Suppressor macrophage treated with lipopolysaccharide for 4 hours (primary cell): ENCODE data around the gene BCCIP.

Source experiments
- DNase-seq: peaks from one replicate; pipeline ENCODE4 v3.0.0-alpha.2; 2020

The BCCIP gene

DNA sequence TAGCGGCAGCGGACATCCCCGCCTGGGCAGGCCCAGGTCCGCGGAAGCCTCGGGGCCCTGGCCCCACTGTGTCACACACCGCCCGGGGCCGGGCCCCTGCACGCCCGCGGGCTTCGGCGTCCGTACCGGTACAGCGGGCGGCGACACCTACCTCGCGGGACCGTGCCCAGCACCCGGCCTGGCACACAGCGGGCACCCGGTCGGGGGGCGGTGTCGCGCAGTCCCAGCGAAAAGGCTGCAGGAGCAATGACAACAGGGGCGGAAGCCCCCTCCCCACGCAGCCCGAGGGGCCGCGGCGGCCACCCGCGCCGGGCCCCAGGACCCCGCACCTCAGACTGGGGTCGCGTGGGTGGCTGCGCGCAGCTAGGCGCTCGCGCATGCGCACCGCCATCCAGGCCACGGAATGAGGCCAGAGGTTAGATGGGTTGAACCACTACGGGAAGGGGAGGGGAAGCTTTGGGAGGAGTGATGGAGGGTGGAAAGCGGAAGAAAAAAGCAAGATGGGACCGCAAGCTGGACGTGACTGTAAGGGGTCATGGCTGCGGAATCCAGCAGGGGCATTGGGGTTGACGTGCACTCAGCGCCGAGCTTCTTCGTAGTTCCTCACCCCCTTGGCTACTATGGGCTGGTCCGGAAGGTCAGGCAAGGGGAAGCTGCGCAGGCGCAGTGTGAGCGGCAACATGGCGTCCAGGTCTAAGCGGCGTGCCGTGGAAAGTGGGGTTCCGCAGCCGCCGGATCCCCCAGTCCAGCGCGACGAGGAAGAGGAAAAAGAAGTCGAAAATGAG lies at the start of gene BCCIP, which contains the start of gene UROS:
Gene BCCIP, plus strand, starts transcription at position 669 of the 785 bp plus-strand sequence. Its CDS starts 12 bp downstream, at position 681.
Gene UROS, minus strand, starts transcription at position 381 of the 785 bp plus-strand sequence. CDS start 6,759 bp downstream, outside the sequence.
- DNase-seq: peak; percentile 96

DNA sequence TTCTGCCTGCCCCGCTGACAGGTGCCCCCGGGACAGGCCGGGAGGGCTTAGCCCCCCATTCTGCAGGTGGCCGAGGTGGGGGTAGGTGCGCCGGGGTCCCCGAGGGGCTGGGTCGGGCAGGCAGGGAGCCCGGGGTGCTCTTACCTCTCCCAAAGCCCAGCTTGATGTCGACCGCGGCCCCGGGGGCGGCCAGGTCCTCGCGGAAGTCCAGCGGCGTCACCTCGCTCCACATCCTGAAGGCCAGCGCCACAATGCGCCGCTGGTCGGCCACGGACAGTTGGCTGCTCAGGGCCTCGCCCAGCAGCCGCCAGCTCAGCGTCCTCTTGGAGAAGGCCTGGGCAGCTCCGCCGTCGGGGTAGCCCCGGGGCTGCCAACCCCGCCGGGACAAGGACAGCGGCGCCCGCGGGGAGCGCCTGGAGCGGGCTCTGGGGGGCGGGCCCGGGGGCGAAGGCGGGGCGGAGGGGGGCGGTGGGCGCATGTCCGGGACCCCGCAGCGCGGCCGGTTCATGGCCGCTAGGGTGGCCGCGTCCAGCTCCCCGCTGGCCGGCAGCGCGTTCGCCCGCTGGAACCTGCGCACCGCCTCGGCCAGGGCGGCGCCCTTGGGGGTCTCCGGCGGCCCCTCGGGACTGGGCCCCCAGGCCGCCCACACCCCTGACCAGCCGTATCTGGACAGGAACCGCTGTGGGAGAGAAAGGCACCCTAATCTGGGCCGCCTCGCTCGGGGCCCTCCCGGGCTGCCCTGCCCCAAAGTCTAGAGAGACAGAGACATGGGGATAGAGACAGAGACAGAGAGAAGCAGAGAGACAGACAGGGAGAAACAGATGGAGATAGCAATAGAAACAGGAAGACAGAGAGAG lies 49.4 kb upstream of the BCCIP start:
- DNase-seq: no peak

DNA sequence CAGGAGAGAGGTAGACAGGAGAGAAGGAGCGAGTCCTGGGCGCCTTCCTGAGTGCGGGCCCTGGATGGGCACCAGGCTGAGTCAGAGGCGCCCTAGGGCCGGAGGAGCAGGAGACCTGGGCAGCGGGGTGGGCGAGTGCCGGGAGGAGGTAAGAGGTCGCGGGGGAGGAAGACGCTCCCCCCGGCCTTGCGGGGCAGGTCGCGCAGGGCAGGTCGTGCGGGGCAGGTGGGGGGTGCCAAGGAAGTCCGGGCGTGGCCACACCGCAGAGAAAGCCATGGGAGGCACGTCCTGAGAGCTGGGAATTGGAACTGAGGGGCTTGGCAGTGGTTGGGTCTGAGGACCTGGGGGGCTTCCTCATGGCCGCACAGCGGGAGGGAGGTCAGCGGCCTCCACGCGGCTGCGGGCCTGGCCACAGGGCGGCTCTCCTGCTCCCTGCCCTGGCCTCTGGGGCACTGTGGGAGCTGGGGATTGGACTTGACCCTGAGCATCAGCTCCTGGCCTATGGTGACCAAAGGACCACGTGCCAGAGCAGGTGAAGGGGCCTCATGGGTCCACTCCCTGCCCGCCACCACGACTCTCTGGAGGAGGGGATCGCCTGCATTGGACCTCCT lies 48.7 kb upstream of the BCCIP start:
- no peak for DNase-seq

DNA sequence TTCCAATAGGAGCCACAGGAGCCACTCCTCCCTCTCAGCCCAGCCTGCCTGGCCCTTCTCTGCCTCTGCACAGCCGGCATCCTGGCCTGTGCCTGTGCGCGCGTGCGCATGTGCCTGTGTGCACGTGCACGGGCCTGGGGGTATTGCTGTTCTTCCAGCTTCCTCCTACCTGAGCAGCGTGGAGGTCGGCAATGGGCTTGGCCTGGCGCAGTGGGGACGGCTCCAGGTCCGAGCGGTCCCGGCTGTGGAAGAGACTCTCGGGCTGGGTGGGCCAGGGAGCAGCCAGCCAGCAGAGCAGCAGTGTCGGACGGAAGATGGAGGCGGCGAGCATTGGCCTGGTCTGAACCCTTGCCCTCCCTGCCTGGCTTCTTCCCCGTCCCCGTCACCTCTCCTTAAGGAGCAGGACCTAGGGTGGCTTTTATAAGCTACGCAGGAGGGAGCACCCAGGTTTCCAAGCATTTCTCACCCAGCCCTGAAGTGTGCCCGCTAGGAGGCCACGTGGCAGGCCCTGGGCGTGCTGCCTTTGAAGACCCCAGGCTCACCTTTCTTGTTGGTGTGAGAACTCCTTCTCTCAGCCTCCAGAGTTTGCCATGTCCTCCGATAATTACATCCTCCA lies 47.7 kb upstream of the BCCIP start, which contains the start of gene MMP21:
Gene MMP21, minus strand, starts transcription at position 331 of the 616 bp plus-strand sequence. Its CDS starts 0 bp downstream, at position 331.
- no peak for DNase-seq

DNA sequence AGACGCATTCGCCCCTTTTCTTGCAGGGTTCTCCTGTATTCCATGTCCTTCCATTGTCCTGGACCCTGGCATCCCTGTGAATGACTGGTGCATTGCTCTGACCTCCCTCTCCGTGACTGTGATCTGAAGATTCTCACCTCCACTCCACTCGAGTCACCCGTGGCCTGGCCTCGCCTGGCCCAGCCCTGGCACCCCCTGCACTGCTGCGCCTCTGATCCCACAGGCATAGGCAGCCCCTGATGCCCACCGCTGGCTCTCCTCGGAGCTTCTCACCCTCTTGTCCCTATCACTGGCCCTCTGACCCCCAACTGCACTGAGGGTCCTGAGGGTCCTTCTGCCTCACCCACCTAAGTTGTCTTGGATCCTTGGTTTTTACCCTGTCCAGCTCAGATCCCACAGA lies 45.5 kb upstream of the BCCIP start:
- DNase-seq: no peak

DNA sequence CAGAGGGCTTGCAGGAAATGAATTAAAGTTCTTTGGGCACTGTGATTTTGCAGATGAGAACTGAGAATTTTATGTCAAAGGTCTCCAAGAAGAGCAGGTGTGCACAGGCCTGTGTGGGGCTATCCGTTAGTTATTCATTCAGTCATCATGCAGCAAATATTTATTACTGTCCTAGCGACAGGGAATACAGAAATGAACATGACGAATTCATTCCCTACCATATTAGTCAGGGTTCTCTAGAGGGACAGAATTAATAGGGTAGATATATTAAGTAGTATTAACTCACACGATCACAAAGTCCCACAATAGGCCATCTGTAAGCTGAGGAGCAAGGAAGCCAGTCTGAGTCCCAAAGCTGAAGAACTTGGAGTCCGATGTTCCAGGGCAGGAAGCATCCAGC lies 44.8 kb upstream of the BCCIP start:
- DNase-seq: no peak

DNA sequence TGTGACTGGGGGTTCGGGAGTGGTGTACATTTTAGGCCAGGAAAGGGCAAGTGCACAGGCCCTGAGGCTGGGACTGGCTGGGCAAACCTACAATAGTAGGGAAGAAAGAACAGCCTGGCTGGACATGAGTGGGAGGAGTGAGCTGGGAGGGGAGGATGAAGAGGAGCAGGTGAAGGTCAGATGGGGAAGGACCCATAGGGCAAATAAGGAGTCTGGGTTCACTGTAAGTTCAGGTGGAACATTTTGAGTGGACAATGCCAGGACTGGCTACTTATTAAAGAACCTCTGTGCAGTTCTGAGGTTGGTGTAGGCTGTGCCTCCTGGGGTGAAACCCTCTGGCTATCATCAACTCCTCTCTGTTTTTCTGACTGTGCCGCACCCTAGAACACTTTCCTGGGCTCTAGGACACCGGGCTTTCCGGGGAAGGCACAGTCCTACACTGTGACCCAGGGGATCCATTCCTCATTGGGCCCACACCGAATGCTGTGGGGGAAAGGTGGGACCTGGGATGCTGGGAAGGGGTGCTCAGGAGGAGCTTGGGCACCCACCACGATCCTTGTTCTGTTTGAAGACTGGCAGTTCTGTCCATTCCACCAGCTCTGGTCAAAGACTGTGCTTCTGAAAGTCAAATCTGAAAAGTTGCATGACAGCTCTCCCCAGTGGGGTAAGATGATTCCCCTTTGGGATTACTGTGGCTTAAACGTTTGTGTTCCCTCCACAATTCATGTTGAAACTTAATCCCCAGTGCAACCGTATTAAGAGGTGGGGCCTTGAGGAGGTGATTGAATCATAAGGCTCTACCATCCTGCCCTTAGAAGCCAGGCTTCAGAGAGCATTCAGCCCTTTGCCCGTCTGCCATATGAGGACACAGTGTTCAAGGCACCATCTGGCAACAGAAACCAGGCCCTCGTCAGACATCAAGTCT lies 43.7 kb upstream of the BCCIP start:
- DNase-seq: no peak

DNA sequence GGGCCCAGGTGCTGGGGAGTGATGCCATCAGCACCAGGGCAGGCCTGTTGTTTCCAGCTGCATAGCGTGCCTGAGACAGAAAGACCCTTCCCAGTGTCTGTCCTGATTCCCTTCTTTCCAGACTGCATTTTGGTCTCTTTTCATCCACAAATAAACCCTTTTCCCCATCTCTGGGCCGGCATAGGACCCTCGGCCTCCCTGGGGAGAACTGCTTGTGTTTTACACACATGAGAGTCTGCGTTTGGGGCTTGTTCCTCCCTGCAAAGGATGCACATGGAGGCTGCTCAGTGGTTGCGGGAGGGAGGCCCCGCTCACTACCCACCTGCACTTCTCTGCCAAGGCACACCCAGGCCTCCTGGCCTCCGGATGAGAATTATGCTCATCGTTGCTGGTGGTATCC lies 42.0 kb upstream of the BCCIP start:
- DNase-seq: no peak

DNA sequence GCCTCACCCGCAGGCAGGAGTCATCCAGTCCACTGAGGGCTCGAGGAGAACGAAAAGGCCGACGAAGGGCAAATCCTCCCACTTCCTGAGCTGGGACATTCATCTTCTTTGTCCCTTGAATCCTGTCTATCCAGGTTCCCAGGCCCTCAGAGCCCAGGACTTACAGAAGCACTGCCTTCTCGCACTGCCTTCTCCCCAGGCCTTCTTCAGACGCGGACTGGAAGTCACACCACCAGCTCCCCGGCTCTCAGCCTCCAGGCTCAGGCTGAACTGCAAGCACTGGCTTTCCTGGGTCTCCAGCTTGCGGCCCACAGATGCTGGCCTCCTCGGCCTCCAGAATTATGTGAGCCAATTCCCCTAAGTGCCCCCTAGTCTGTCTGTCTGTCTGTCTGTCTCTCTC lies 41.3 kb upstream of the BCCIP start:
- DNase-seq: no peak

DNA sequence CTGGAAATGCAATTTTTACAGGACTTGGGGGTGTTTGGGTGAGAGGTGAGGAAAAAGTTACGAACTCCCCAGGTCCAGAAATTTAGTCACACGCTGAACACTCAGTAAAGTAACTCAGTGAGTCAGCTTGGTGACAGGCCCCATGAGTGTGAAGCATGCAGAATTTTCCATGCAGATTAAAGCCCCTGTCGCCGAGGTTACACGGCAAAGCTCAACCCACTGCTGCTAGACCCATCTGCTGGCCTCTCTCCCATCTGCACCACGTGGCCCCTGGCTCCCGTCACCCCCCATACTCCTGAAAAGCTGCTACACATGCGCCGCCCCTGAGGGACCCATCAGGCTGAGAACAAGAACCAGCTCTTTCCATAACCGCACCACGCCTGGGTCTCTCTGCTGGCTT lies 40.7 kb upstream of the BCCIP start:
- no peak for DNase-seq

DNA sequence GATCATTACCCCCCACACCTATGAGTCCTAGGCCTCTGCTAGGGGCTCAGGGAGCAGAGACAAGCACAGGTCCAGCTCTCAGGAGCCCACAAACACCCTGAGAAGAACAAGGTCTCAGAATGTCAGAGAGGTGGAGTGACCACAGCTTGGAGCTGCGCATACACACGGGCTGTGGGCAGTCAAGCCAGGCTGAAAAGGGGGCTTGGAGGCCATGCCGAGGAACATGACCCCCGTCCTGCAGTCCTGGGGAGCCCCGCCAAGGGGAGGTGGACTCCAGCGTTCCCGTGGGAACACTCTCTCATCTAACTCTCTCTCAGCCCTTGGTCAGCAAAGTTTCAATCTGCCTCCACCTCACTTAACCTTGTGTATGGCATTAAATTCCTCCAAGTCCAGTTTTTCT lies 39.9 kb upstream of the BCCIP start:
- DNase-seq: no peak

DNA sequence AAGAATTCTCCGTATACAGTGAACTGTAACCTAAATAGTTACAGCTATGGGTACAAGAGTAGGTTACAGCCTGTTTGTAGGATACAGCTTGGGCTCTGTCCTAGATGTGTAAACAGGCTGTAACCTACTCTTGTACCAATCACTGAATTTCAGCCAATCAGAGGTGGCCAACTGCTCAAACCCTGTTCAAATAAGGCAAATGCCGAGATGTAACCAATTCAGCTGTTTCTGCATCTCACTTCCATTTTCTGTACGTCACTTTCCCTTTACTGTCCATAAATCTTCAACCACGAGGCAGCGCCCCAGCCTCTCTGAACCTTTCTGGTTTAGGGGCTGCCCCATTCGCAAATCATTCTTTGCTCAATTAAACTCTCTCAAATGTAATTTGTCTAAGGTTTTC lies 39.4 kb upstream of the BCCIP start:
- peak; percentile 8 for DNase-seq

DNA sequence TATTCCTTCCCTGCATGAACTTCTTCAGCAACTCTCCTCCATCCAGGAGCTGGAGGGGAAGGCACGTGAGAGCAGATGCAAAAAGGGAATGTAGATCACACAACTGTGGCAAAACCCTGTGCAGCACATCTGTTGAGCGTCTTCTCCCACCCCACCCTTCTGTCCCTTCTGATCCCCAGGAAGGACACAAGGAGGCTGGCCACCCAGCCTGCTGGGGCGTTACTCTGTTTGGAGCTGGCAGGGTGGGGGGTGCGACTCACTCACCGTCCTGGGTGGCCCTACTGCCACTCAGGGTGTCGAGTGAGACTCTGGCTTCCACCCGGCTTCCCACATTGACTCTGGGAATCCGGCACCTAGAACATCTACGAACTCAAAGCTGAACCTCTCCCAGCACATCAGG lies 37.6 kb upstream of the BCCIP start:
- no peak for DNase-seq

DNA sequence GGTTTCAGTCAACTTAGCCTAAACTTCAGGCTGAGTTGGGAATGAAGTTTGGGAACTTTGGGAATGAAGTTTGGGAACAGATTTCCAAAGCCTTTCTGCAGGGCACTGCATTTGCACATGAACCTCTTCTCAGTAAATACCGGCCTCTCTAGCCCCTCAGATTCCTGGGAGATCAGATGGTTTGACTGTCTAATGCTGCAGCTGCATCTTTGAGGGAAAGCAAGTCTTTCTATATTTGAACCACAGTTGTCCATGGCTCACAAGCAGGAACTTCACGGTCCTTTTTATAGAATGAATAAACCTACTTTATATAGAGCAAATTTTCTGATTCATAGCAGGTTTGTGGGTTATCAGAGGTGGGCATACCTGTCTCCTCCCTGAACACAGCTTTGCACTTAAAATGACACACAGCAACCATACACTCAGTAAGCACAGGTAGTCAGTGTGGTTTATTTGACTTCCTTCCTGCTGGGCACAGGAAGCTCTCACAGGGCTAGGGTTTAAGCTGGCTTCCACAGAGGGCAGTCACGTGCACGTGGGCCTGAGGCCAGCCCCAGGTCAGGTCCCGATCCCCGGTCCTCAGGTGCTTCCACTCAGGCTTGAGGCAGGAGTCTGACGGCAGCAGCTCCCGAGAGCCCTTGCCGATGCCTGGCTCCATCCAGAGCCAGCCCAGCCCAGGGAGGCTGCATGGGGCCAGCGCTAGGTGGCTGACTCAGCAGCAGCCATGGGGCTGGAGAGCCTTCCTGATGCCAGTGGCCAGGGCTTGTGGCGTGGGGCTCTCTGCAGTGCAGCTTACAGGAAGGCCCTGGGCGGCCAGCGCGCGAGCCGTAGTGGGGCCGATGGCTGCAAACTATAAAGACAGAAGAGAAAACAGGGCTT lies 35.0 kb upstream of the BCCIP start:
- DNase-seq: no peak

DNA sequence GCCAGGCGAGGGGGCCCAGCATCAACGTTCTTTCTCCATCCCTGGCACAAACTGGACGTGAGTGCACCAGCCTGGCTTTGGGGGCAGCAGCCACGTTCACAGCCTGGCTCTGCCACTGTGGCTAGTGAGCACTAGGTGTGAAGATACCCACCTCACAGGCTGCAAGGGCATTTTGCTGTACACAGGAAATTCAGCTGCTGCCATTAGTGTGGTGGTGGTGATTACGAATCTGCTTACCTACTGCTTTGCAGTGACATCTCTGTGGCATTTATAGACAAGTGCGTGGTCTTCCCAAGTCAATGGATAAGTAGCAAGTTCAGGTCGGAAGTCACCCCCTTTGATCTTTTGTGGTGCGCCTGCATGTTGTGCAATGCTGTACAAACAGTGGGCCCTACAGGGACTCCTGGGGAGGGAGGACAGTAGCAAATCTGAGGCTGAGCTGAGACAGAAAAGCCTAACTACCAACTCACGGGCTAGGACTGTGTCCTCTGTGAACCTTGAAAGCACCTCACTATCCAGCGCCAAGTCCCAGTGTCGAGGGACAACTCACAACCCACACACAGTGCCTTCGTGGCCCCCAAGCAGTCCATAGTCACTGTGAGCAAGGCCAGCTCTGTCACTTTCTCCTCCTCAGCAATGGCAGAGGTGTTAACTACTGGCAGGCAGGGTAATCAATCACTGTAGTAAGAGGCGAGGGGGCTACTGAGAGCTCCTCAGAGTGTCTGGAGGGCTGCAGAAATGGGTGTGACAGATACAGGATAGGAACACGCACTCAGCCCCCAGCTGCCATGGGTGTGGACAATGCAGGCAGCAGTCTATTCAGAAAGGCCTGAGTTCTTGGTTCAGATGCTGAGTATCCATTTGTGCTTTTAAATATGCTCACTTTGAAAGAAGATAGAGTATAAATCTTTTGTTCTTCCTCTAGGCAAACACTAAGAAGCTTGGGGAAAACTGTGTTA lies 30.7 kb upstream of the BCCIP start:
- DNase-seq: no peak

DNA sequence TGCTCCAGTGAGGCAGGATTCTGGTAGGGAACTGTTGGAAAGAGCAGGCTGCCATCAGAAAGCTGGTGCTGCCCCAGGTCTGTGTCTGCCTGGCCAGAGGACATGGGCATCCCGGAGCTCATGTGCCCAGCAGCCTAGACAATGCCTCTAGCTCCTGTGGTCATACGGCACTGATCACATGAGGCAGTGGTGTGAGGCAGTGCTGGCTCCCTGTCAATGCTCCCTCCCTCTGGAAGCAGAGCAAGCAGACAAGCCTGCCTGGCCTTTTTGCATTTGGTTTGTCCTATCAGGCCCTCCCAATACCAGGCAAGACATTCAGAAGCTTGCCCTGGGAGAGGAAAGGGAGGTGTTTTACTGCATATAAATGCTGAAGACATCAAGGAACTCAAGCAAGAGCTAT lies 28.2 kb upstream of the BCCIP start:
- DNase-seq: no peak

DNA sequence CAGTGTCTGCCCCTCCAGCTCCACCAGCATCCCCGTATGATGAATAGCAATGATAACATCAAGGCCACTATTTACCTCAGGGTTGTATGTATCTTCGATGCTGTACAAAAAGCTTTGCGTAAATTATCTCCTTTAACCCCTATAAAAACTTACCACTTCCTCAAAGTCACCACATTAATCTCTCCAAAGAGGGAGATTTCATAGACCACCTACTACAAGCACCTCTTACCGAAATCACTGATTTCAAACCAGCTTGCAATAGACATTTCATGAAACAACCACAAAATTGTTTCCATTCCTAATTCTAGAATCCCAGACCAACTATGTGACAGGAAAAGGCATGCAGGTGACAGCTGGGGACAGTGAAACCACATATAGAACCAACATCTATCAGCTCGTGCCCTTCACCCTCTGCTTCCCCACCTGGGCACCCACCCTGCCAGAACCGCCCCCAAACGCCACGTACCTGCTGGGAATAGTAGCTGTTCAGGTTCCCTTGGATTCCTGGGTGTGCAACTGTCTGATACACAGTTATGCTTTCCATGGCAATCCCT lies 27.6 kb upstream of the BCCIP start:
- no peak for DNase-seq

DNA sequence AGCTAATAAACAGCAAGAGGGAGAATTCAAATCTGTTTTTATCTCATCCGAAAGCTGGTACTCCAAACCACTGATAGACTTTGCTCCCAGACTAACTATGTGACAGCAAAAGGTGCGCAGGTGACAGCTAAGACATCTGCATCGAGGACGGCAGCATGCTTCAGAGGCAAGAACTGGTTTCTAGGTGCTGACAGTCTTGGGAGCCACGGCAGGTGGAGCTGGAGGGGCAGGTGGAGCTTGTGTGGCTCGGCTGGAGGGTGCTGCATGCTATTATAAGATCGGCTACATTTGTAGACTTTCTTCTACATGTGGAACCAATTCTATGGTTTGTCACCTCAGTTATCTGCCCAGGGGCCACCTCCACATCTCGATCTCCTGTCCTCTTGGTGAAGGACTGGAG lies 25.9 kb upstream of the BCCIP start:
- no peak for DNase-seq

DNA sequence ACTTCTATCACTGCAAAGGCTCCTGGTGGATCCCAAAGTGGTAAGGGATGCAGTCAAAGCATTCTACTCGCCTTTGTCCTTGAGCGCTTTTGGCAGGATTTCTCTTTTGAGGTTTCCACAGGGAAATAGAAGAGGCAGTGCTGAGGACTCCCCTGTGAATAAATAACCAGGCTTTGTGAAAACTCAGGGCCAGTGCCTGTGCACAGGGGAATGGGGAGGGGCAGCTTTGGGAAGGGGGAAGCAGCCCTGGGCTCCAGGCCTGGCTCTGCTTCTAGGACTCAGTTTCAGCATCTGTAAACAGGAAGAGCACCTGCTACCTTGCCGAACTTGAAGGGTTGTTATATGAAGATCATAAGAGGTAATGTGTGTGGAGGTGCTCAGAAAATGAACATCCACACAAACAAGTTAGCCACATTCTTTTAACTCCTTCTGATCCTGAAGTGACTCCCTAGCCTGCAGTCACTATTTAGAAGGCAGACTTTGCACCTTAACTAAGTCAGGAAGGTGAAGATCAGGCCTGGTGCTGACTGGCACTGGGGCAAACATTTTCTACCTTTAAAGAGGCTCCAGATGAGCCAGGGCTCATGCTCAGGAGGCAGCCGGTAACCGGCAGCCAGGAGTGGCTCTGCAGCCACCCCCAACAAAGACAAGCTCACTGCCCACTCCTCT lies 25.2 kb upstream of the BCCIP start:
- no peak for DNase-seq
